GM06990 (cell line): ENCODE data around the gene NINL.

Source experiments
- DNase-seq: peaks from one replicate; pipeline ENCODE4 v3.0.0-alpha.2; 2011; ENCODE audit not compliant: insufficient read length; ENCODE audit errors: extremely low read depth
- H3K27me3 ChIP-seq: replicated peaks from 2 replicates; pipeline ENCODE4 v1.6.0; 2011; ENCODE audit warnings: low read length; ENCODE audit not compliant: control insufficient read depth, insufficient read depth
- H3K36me3 ChIP-seq: 2 replicates; pipeline ENCODE4 v1.5.1; 2011; ENCODE audit warnings: low read length; ENCODE audit not compliant: control insufficient read depth, insufficient read depth
- H3K4me3 ChIP-seq: replicated peaks from 2 replicates; pipeline ENCODE4 v1.5.1; 2011; ENCODE audit warnings: low read depth, mild to moderate bottlenecking, control low read depth, low read length
- CTCF ChIP-seq: IDR thresholded peaks from 2 replicates; pipeline ENCODE4 v1.5.1; 2011; ENCODE audit warnings: low read length, control low read depth, mild to moderate bottlenecking, inconsistent platforms; ENCODE audit not compliant: insufficient read depth, poor library complexity, severe bottlenecking

Gene NINL

GRCh38 chr20:25480797-25481196 lies 104.5 kb downstream of the NINL start:
- no peak for DNase-seq
- no peak for TF ChIP-seq CTCF
- Histone ChIP-seq H3K27me3 (no peaks in the 10 kb centered on the region; the same call in 1 of the 2 replicates), H3K36me3 (no peaks in the 10 kb centered on the region), H3K4me3 (no peak overlapping the region)

GRCh38 chr20:25480156-25480555 lies 105.2 kb downstream of the NINL start:
- DNase-seq = no peak
- H3K36me3 ChIP-seq = no peaks in the 10 kb centered on the region
- TF ChIP-seq CTCF = no peak
- no peaks in the 10 kb centered on the region; the same call in 1 of the 2 replicates for H3K27me3 ChIP-seq
- H3K4me3 ChIP-seq = no peak overlapping the region

- TF ChIP-seq CTCF = no peak
- Histone ChIP-seq H3K4me3 (no peak overlapping the region), H3K36me3 (no peaks in the 10 kb centered on the region), H3K27me3 (no peaks in the 10 kb centered on the region; the same call in 1 of the 2 replicates)
- DNase-seq = no peak
Observed at GRCh38 chr20:25479638-25480037, 105.7 kb downstream of the NINL start.

- H3K36me3 ChIP-seq = no peaks in the 10 kb centered on the region
- TF ChIP-seq CTCF = no peak
- no peaks in the 10 kb centered on the region; the same call in 1 of the 2 replicates for H3K27me3 ChIP-seq
Observed at GRCh38 chr20:25478889-25479568, 106.3 kb downstream of the NINL start.

GRCh38 chr20:25477014-25477882 lies 108.1 kb downstream of the NINL start:
- Histone ChIP-seq H3K36me3 (no peaks in the 10 kb centered on the region), H3K4me3 (no peak overlapping the region), H3K27me3 (no peaks in the 10 kb centered on the region; the same call in 1 of the 2 replicates)
- no peak for DNase-seq
- no peak for TF ChIP-seq CTCF

More at GRCh38 chr20:25478889-25479568, 106.3 kb downstream of the NINL start:
- DNase-seq = no peak
- no peak overlapping the region for H3K4me3 ChIP-seq
